ENCODE measurements around the gene SEMA6D.

The SEMA6D gene

DNA sequence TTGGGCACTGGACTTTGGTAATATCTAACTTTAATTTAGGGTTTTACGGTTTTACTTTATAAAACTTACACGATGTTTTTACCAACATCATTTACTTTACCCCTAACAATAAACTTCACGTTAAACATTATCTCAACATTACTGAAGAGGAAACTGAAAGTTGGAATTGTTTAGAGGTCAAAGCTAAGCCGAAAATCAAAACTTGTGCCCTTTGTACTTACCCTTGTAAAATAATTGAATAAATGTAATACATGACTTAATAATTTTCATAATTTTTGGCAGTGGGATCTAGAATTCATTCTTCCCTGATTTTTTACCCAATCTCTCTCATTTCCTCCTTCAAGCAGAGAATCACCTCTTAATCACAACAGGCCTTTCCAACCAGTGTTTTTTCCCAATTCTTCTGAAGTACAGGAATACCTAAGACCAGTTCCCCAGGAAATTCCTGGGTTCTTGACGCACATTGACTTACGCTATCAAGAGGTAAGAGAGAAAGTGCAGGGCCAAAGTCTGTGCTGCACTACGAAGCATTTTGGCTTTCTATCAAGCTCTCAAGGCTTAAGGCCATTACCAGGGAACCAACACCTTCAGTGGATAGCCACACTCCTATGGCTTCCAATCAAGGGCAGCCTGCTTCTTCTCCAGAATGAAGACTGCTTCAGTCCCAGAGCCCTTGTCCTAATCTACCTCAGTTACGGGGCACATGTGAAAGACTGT lies 11.9 kb upstream of the SEMA6D start:
- no peak for TF ChIP-seq ZNF274 (IDR thresholded peaks at IDR 0.05; ENCODE audit: low read depth, low read length)
- H3K4me3 ChIP-seq (ENCODE audit: low read length), result no peak overlapping the region

DNA sequence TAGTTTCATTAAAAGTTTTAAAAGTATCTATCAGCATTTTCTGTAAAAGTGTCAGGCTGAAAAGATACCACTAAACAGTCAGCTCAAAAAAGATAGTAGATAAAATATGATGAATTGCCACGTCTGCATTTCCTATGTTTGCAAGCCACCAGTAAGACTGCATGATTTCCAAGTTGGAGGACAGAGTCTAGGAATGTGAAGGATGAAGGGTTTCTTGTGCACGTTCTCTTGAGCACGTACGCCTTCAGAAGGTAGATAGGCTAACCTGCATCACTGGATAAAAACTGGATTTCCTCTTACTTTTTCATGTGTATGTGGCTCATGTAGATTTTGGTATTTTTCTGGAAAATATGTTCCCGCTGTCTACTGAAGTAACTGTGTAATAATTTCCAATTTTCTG lies 9.9 kb upstream of the SEMA6D start:
- TF ChIP-seq ZNF274 (IDR thresholded peaks at IDR 0.05; ENCODE audit: low read depth, low read length), result no peak
- H3K4me3 ChIP-seq (ENCODE audit: low read length), result no peak overlapping the region

DNA sequence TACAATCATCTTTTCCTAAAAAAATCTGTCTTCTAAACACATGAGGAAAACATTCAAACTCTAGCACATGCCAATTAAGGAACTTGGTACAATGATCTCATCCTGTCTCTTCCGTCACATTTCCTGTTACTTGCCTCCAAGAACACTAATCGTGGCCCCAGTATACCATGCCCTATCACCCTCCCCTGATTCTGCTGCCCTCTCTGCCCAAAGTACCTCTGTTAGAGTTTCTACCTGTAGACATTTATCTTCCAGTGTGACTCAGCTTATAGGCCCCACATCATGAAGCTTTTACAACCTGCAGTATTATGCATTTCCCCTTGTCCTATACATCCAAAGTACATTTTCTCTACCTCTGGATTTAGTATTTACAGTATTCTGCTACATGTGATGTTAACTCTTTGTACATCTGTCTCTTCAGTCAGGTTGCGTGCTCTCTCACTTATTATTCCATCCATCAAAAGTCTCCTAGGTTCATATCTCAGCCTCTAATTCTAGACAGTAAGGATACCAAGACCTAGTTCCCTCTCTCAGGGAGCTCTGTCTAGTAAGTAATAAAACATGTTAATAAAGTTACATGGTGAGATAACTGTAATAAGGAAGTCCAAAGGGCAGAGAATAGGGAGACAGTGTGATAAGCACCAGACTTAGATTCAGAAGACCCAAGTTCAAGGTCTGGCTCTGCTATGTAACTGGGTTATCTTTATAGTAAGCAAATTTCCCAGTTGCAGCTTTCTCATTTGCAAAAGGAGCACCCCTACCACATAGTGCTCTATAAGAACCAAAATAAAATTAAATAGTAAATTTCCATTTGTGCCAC lies 8.9 kb upstream of the SEMA6D start:
- H3K4me3 ChIP-seq (ENCODE audit: low read length), result no peak overlapping the region
- no peak for TF ChIP-seq ZNF274 (IDR thresholded peaks at IDR 0.05; ENCODE audit: low read depth, low read length)

DNA sequence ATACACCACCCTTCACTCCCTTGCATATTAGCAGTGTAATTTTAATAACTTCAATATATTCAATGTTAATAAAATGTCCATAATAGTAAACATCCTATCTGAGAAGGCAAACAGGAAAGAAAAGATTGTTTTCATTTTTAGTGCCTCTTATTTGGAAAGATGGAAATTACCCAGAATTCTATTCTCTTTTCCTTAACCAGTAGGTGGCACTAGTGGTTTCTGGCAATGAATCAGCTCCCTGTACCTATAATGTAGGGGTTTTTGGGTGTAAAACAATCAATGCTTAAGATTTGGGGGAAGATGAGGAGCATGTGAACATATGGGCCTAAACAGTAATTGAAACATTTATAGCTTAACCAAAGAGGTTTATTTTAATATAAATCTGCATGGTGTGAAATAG lies 5.7 kb upstream of the SEMA6D start:
- no peak overlapping the region for H3K4me3 ChIP-seq (ENCODE audit: low read length)
- no peak for TF ChIP-seq ZNF274 (IDR thresholded peaks at IDR 0.05; ENCODE audit: low read depth, low read length)

DNA sequence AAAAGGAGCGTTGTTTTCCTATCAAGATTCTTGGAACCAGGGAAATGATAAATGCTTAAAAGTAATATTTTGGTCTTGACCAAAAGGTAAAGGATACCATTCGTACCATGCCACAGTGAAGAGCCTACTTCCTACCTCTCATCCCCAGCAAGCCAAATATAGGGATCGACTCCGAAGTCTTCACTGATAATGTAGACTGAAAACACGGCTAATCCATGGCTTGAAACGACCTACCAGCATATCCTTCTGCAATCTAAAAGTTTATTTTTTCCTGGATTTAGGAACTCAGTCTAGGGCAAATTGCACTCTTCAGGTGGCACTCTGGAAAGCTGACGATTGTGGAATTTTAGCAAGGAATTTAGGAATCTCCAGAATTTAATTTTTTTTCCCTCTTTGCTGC lies 1.9 kb upstream of the SEMA6D start:
- TF ChIP-seq ZNF274 (IDR thresholded peaks at IDR 0.05; ENCODE audit: low read depth, low read length), result no peak
- H3K4me3 ChIP-seq (ENCODE audit: low read length), result no peak overlapping the region

DNA sequence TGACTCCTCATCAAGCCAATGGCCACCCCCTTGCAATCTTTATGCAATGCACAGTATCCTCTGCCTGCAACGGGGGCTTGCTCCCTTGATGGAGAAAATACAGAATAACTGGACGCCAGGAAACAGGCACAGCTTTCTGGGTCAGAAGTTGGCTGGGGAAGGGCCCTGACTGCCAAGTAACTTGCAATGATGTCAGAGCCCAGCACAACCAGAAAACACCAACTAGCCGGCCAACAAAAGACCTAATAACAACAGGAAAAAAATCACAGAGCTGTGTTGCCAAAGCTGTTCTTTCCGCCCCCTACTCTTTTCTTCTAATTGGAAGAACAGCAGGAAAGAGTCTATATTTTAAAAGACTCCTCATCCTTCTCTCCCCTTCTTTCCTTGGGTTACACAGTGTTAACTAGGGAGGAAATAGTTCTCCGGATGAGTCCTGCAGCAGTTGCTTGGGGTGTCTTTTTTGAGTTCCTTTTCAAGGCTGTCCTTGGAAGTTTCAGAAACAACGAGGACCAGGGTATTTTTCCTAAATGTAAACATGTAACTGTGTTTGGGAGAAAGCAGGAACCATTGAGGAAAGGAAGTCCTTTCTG lies 1.4 kb upstream of the SEMA6D start:
- H3K4me3 ChIP-seq (ENCODE audit: low read length), result no peak overlapping the region
- TF ChIP-seq ZNF274 (IDR thresholded peaks at IDR 0.05; ENCODE audit: low read depth, low read length), result no peak

DNA sequence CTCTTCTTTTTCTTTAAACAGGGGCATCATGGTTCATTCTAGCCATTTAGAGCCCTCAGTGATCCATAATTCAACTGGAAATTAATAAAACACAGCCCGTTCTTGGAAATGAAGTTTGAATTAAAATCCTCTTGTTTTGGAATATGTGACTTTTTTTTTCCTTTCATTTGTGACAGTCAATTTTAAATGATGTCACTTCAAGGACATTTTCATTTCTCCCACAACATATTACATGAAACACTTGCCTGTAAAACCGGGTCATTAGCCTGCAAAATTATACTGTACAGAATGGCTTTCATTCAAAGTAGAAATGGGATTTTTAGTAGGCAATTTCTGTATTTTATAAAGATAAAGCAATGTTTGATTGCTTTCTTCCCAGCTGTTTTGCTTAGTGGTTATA lies 789 bp upstream of the SEMA6D start:
- TF ChIP-seq ZNF274 (IDR thresholded peaks at IDR 0.05; ENCODE audit: low read depth, low read length), result no peak
- no peak overlapping the region for H3K4me3 ChIP-seq (ENCODE audit: low read length)

DNA sequence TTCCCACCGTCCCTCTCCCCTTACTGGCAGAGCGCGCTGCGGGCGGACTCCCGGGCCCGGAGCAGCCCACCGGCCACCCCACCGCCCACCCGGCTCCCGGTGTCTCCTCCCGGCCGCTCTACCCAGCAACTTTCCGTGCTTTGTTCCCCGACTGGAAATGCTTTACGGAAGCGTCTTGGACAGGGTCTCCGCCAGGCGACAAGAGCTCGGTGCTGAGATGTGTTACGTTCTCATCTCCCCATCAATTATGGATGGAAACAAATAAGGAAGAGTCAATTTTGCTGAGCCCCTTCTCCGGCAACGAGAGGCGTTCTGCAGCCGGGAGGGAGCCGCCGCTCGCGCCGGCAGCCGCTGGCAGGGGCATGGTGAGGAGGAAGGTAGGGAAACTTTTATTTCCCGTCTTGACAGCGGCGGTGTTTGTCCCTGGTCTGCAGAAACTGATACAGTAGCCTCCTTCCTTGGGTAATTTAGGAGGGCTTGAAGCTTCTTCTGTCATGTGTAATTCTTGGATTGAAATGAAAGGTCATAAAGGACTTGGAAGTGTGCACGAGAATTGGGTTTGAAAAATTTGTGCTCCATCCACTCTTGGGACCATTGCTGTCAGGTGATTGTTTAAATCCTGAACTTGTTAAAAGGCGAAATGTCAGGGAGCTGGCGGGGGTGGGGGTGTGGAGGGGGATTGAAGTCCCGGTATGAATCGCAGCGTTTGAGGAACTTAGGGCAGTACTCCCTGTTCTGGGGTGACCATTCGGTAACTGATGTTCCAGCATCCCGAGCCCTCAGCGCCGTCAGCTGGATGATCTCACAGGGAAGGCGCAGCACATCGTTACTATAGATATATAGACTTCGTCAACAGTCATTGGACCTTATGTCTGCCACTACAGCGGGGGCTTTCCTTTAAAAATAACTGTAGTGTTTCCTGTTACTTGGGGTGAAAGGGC lies 1.5 kb downstream of the SEMA6D start:
- no peak overlapping the region; the same call in 1 of the 2 replicates for H3K4me3 ChIP-seq (ENCODE audit: low read length)
- no peak for TF ChIP-seq ZNF274 (IDR thresholded peaks at IDR 0.05; ENCODE audit: low read depth, low read length)

DNA sequence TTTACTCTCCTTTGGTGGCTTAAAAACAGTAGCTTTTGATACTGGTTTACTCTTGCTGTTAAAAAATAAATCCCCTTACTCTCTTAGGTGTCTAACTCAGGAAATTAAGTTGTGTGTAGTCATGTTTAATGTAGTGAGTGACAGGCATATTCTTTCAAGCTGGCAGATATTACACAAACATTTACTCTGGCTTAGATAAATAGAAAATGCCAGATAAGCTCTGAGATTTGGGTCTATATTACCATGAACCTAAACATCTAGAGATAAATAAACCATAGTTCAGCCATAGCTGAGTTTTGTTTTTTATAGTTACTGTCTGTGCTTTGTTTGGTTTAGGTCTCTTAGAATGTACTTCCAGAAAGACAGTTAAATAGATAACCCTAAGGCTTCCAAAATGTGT lies 2.4 kb downstream of the SEMA6D start:
- TF ChIP-seq ZNF274 (IDR thresholded peaks at IDR 0.05; ENCODE audit: low read depth, low read length), result no peak
- no peak overlapping the region for H3K4me3 ChIP-seq (ENCODE audit: low read length)

DNA sequence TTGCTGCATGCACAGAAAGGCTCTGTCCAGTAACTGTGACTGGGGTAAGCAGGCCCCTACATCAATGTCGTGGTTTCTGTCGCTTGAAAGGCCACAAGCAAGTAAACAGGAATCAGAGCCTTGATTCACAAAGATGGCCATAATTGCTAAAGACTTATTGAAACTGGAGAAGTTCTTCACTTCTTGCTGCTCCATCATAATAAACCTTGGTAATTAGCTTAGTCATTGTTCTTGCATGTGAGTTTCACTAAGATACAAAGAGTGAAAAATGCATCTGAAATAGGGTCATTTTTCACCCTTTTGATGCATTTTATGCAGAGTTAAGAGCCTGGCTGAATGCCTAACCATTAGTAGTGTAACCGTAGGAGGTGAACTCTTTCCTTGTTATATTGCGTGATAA lies 3.2 kb downstream of the SEMA6D start:
- H3K4me3 ChIP-seq (ENCODE audit: low read length), result no peak overlapping the region
- no peak for TF ChIP-seq ZNF274 (IDR thresholded peaks at IDR 0.05; ENCODE audit: low read depth, low read length)

DNA sequence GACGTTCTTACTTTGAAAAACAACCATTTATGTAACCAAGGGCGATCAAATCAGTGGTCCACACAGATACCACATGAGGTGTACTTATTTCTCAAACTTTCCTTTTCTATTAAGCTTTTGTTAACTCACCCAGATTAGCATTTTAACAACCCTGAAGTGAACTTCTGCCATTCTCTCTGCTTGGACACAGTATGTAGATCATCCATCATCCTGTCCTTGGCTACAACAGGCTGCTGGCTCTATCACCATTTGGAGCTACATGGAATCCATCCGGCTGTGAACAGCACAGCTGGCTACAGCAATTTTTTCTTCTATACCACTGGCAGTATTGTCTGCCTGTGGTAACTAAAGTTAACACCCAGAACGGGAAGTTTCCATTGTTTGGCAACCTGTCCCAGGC lies 4.4 kb downstream of the SEMA6D start:
- no peak overlapping the region for H3K4me3 ChIP-seq (ENCODE audit: low read length)
- no peak for TF ChIP-seq ZNF274 (IDR thresholded peaks at IDR 0.05; ENCODE audit: low read depth, low read length)

DNA sequence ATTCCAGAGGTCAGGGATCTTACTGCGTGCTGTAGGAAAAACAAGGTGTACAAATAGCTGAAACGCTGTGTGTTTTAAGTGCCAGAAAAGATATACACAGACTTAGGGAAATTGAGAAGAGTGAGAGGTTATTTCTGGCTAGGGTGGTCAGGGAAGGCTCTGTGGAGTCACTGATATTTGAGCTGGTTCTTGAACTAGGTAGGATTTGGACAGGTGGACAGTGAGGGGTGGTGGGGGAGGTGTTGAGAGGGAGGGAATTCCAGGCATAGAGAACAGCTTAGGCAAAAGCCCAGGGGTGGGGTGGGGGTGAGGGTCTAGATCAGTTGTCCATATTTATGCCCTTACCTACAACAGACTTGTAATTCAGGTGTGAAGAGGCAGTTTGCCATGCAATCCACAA lies 7.0 kb downstream of the SEMA6D start:
- no peak for TF ChIP-seq ZNF274 (IDR thresholded peaks at IDR 0.05; ENCODE audit: low read depth, low read length)
- H3K4me3 ChIP-seq (ENCODE audit: low read length), result no peak overlapping the region

DNA sequence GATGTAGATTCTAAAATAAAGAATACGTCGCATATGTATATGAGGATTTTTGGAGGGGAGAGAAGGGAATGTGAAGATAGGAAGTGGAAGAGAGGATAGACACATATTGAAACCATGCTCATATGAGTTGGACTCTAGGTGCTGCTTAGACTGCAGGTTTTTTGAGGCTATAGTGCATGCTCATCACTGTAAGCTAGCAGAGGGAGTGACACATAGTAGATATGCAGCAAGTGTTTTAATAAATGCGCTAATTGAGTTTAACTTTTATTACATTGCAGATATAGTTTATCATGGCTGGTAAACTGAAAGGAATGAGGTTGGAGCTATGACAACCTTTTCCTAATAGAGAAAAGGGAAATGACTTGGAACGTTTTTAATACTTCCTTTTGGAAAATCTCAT lies 7.7 kb downstream of the SEMA6D start:
- no peak overlapping the region for H3K4me3 ChIP-seq (ENCODE audit: low read length)
- no peak for TF ChIP-seq ZNF274 (IDR thresholded peaks at IDR 0.05; ENCODE audit: low read depth, low read length)

DNA sequence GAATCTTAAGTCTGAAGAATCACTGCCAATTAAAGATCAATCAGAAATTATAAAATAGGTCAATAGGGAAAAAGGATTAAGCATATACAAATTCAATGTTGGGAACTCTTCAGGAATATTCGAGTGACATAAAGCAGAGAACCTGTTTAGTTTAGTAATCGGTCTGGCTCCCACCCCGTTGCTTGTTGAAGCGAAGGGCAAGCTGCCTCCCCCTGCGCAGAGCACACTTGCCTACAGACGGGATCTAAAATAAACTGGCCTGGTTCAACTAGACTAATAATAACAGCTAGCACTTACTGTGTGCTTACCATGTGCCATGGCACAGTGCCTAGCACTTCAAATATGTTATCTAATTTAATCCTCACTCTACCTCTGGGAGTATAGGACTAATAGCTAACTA lies 8.6 kb downstream of the SEMA6D start:
- H3K4me3 ChIP-seq (ENCODE audit: low read length), result no peak overlapping the region
- no peak for TF ChIP-seq ZNF274 (IDR thresholded peaks at IDR 0.05; ENCODE audit: low read depth, low read length)

Data from GM08714 (cell line).